ENCODE results near the gene ZNF76.

Gene ZNF76

GRCh38 chr6:35275744-35276260 lies 16.3 kb downstream of the ZNF76 start:
- Histone ChIP-seq H3K9ac (ENCODE audit: low read depth, low read length) (no peak overlapping the region), H3K4me3 (ENCODE audit: low read depth, low read length) (no peak overlapping the region), H3K4me1 (ENCODE audit: control insufficient read depth, insufficient read depth, low read length) (no peaks in the 10 kb centered on the region)

GRCh38 chr6:35278708-35279107 lies 19.2 kb downstream of the ZNF76 start:
- H3K4me1 ChIP-seq (ENCODE audit: control insufficient read depth, insufficient read depth, low read length), result no peaks in the 10 kb centered on the region
- H3K27me3 ChIP-seq (ENCODE audit: control insufficient read depth, insufficient read depth, low read length), result no peaks in the 10 kb centered on the region
- H3K36me3 ChIP-seq (ENCODE audit: control insufficient read depth, insufficient read depth, low read length), result peaks cover 2% of the 10 kb centered on the region
- no peaks in the 10 kb centered on the region for H3K9me3 ChIP-seq (ENCODE audit: control insufficient read depth, insufficient read depth, low read length)
- H3K4me3 ChIP-seq (ENCODE audit: low read depth, low read length), result no peak overlapping the region
- H3K9ac ChIP-seq (ENCODE audit: low read depth, low read length), result no peak overlapping the region

More at GRCh38 chr6:35275744-35276260, 16.3 kb downstream of the ZNF76 start:
- Histone ChIP-seq H3K36me3 (ENCODE audit: control insufficient read depth, insufficient read depth, low read length) (no peaks in the 10 kb centered on the region), H3K27me3 (ENCODE audit: control insufficient read depth, insufficient read depth, low read length) (no peaks in the 10 kb centered on the region), H3K9me3 (ENCODE audit: control insufficient read depth, insufficient read depth, low read length) (no peaks in the 10 kb centered on the region)

DNA sequence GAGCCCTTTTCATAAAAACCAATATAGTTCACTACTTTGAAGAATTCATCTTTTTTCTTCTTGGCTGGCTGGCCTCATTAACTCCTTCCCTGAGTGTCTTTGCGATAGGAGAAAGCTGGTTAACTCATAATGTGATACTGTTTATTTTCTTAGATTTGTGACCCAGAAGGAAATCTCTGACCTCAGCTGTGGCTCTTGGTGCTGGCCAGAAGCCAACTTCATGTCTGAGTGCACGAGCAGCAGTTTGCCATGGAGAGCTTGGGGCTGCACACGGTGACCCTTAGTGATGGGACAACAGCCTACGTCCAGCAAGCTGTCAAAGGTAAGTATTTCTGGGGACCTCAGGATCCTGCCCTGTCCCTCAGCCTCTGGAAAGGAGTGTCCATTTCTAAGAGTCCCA lies 21.4 kb downstream of the ZNF76 start:
- Histone ChIP-seq H3K9me3 (ENCODE audit: control insufficient read depth, insufficient read depth, low read length) (no peaks in the 10 kb centered on the region), H3K36me3 (ENCODE audit: control insufficient read depth, insufficient read depth, low read length) (peaks cover 5% of the 10 kb centered on the region), H3K9ac (ENCODE audit: low read depth, low read length) (no peak overlapping the region), H3K27me3 (ENCODE audit: control insufficient read depth, insufficient read depth, low read length) (no peaks in the 10 kb centered on the region), H3K4me1 (ENCODE audit: control insufficient read depth, insufficient read depth, low read length) (no peaks in the 10 kb centered on the region), H3K4me3 (ENCODE audit: low read depth, low read length) (no peak overlapping the region)

DNA sequence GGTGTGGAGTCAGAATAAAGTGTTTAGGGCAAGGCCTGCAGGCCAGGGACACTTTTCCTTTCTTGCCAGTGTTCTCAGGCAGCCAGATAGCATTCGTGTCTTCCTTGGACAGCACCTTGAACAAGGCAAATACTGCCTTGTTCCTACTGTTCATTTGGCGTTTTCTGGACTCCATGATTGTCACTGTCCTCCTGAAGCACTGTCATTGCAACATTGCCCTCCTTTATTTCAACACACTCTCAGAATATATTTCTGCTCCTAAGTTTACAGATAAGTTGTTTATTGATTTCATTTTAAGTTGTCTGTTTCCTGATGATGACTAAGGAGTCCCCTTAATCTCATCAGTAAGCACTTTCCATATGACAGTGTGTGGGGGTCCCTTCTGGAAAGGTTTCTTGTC lies 22.9 kb downstream of the ZNF76 start:
- Histone ChIP-seq H3K9me3 (ENCODE audit: control insufficient read depth, insufficient read depth, low read length) (no peaks in the 10 kb centered on the region), H3K4me1 (ENCODE audit: control insufficient read depth, insufficient read depth, low read length) (no peaks in the 10 kb centered on the region), H3K27me3 (ENCODE audit: control insufficient read depth, insufficient read depth, low read length) (no peaks in the 10 kb centered on the region), H3K36me3 (ENCODE audit: control insufficient read depth, insufficient read depth, low read length) (peaks cover 13% of the 10 kb centered on the region), H3K4me3 (ENCODE audit: low read depth, low read length) (no peak overlapping the region), H3K9ac (ENCODE audit: low read depth, low read length) (no peak overlapping the region)

DNA sequence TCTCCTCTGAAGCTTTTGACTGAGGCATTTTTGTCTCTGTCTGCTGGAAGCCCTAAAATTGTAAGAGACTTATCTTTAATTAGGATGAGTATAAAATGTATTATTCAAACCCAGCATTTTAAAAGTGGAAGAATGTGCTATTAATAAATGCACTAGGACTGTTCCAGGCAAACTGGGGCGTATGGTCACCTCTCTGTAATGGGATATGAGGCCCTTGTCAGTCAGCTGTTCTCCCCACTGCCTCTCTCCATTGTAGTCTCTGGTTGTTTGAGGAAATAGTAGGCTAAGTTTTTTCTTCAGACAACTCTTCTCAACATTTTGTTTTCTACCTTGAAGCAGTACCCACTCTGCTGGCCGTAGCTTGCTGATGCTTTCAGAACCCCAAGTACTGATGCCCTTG lies 23.8 kb downstream of the ZNF76 start:
- no peaks in the 10 kb centered on the region for H3K27me3 ChIP-seq (ENCODE audit: control insufficient read depth, insufficient read depth, low read length)
- H3K9me3 ChIP-seq (ENCODE audit: control insufficient read depth, insufficient read depth, low read length), result no peaks in the 10 kb centered on the region
- H3K36me3 ChIP-seq (ENCODE audit: control insufficient read depth, insufficient read depth, low read length), result peaks cover 16% of the 10 kb centered on the region
- H3K9ac ChIP-seq (ENCODE audit: low read depth, low read length), result no peak overlapping the region
- H3K4me3 ChIP-seq (ENCODE audit: low read depth, low read length), result no peak overlapping the region
- H3K4me1 ChIP-seq (ENCODE audit: control insufficient read depth, insufficient read depth, low read length), result no peaks in the 10 kb centered on the region

DNA sequence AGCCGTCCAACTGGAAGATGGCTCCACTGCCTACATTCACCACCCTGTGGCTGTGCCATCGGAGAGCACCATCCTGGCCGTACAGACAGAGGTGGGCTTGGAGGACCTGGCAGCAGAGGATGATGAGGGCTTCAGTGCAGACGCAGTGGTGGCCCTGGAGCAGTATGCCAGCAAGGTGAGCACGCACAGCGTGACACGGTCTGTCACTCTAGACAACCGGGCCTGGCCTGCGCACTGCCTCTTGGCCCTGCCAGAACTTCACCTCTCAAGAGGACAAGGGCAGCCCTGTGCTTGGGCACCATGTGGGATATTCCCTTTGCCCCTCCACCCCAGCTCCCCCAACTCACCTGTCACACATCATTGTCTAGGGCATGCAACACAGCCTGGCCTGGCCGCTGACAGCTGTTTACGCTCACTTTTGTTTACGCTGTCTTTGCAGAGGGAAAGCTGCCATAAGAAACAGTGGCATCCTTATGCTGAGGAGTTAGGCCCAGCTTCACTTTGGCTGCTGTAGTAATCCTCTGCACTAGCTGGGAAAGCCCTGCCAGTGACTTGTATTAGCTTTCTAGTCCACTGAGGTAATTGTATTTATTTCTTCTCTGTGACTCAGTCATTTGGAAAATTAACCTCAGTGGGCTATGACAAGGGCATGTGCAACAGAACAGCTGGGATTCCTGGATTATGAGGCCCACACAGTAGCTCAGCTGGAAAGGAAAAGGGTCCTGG lies 28.3 kb downstream of the ZNF76 start:
- H3K4me1 ChIP-seq (ENCODE audit: control insufficient read depth, insufficient read depth, low read length), result no peaks in the 10 kb centered on the region
- no peaks in the 10 kb centered on the region for H3K9me3 ChIP-seq (ENCODE audit: control insufficient read depth, insufficient read depth, low read length)
- peaks cover 24% of the 10 kb centered on the region for H3K36me3 ChIP-seq (ENCODE audit: control insufficient read depth, insufficient read depth, low read length)
- H3K27me3 ChIP-seq (ENCODE audit: control insufficient read depth, insufficient read depth, low read length), result no peaks in the 10 kb centered on the region
- no peak overlapping the region for H3K9ac ChIP-seq (ENCODE audit: low read depth, low read length)
- no peak overlapping the region for H3K4me3 ChIP-seq (ENCODE audit: low read depth, low read length)

DNA sequence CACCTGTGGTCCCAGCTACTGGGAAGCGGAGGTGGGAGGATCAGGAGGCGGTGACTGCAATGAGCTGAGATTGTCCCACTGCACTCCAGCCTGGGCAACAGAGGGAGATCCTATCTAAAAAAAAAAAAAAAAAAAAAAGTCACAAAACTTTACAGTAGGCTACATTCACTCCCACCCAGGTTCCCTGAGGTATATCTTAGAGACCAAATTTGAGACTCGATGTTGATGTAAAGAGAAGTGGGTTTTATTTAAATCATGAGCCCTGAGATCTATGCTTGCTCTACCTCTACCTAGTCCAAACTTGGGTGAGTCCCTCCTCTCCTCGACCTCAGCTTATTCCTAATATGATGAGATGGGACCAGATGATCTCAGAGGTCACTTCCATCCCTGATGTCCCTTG lies 29.3 kb downstream of the ZNF76 start:
- no peaks in the 10 kb centered on the region for H3K27me3 ChIP-seq (ENCODE audit: control insufficient read depth, insufficient read depth, low read length)
- no peaks in the 10 kb centered on the region for H3K4me1 ChIP-seq (ENCODE audit: control insufficient read depth, insufficient read depth, low read length)
- H3K9me3 ChIP-seq (ENCODE audit: control insufficient read depth, insufficient read depth, low read length), result no peaks in the 10 kb centered on the region
- H3K9ac ChIP-seq (ENCODE audit: low read depth, low read length), result no peak overlapping the region
- no peak overlapping the region for H3K4me3 ChIP-seq (ENCODE audit: low read depth, low read length)
- H3K36me3 ChIP-seq (ENCODE audit: control insufficient read depth, insufficient read depth, low read length), result peaks cover 21% of the 10 kb centered on the region

GRCh38 chr6:35291491-35291890 lies 32.0 kb downstream of the ZNF76 start:
- Histone ChIP-seq H3K27me3 (ENCODE audit: control insufficient read depth, insufficient read depth, low read length) (no peaks in the 10 kb centered on the region), H3K4me3 (ENCODE audit: low read depth, low read length) (no peak overlapping the region), H3K9ac (ENCODE audit: low read depth, low read length) (no peak overlapping the region), H3K36me3 (ENCODE audit: control insufficient read depth, insufficient read depth, low read length) (peaks cover 26% of the 10 kb centered on the region), H3K4me1 (ENCODE audit: control insufficient read depth, insufficient read depth, low read length) (no peaks in the 10 kb centered on the region), H3K9me3 (ENCODE audit: control insufficient read depth, insufficient read depth, low read length) (no peaks in the 10 kb centered on the region)

DNA sequence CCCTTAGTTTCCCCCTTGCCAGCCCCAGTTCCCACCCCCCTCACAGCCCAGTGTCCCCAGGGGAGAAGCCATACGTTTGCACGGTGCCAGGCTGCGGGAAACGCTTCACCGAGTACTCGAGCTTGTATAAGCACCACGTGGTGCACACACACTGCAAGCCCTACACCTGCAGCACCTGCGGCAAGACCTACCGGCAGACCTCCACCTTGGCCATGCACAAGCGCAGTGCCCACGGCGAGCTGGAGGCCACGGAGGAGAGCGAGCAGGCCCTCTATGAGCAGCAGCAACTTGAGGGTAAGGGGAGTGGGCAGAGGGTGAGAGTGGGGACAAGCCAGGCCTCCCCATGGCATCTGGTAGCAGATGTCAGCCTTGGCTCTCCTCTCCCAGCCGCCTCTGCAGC lies 33.0 kb downstream of the ZNF76 start:
- H3K27me3 ChIP-seq (ENCODE audit: control insufficient read depth, insufficient read depth, low read length), result no peaks in the 10 kb centered on the region
- H3K36me3 ChIP-seq (ENCODE audit: control insufficient read depth, insufficient read depth, low read length), result peaks cover 21% of the 10 kb centered on the region
- no peak overlapping the region for H3K4me3 ChIP-seq (ENCODE audit: low read depth, low read length)
- no peak overlapping the region for H3K9ac ChIP-seq (ENCODE audit: low read depth, low read length)
- no peaks in the 10 kb centered on the region for H3K9me3 ChIP-seq (ENCODE audit: control insufficient read depth, insufficient read depth, low read length)
- peaks cover 3% of the 10 kb centered on the region for H3K4me1 ChIP-seq (ENCODE audit: control insufficient read depth, insufficient read depth, low read length)

DNA sequence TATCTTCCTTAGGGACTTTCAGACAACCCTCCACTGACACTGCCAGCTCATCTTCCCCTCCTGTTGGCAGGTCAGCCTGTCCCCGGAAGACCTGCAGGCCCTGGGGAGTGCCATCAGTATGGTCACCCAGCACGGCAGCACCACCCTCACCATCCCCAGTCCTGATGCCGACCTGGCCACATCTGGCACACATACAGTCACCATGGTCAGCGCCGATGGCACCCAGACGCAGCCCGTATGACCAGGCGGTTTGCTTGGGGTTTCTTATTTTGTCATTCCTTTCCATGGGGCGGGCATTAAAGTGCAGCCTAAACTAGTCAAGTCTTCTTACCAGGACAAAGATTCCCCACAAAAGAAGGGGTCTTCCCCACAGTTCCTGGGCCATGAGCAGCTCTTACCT lies 34.1 kb downstream of the ZNF76 start:
- no peak overlapping the region for H3K9ac ChIP-seq (ENCODE audit: low read depth, low read length)
- H3K9me3 ChIP-seq (ENCODE audit: control insufficient read depth, insufficient read depth, low read length), result no peaks in the 10 kb centered on the region
- H3K27me3 ChIP-seq (ENCODE audit: control insufficient read depth, insufficient read depth, low read length), result no peaks in the 10 kb centered on the region
- peaks cover 6% of the 10 kb centered on the region for H3K4me1 ChIP-seq (ENCODE audit: control insufficient read depth, insufficient read depth, low read length)
- no peak overlapping the region for H3K4me3 ChIP-seq (ENCODE audit: low read depth, low read length)
- peaks cover 18% of the 10 kb centered on the region for H3K36me3 ChIP-seq (ENCODE audit: control insufficient read depth, insufficient read depth, low read length)

DNA sequence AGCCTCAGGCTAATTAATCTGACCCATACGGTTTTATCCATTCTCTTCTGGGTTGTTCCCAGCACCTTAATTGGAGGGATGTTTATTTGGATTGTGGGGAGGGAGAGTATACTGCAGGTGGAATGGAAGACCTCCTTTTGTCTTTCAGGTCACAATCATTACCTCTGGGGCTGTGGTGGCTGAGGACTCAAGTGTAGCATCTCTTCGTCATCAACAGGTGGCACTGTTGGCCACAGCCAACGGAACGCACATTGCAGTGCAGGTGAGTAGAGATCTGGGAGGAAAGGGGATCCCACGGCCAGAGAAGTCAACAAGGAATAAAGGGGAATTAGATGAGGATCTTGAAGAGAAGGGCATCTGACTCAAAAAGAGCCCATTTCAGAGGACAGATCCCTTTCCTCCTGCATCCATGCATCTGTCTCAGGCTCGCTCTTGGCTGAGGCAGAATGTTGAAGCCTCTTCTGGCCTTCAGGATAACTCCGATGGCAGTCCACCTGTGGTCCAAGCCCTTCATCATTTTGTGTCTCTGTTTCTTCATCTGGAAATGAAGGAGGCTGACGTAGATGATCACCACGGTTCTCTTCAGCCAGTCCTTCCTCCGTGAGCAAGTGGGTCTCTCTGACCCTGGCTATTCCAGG lies 34.9 kb downstream of the ZNF76 start:
- peaks cover 18% of the 10 kb centered on the region for H3K36me3 ChIP-seq (ENCODE audit: control insufficient read depth, insufficient read depth, low read length)
- H3K27me3 ChIP-seq (ENCODE audit: control insufficient read depth, insufficient read depth, low read length), result no peaks in the 10 kb centered on the region
- peaks cover 6% of the 10 kb centered on the region for H3K4me1 ChIP-seq (ENCODE audit: control insufficient read depth, insufficient read depth, low read length)
- H3K4me3 ChIP-seq (ENCODE audit: low read depth, low read length), result no peak overlapping the region
- no peak overlapping the region for H3K9ac ChIP-seq (ENCODE audit: low read depth, low read length)
- no peaks in the 10 kb centered on the region for H3K9me3 ChIP-seq (ENCODE audit: control insufficient read depth, insufficient read depth, low read length)

GRCh38 chr6:35295036-35295435 lies 35.5 kb downstream of the ZNF76 start:
- no peaks in the 10 kb centered on the region for H3K9me3 ChIP-seq (ENCODE audit: control insufficient read depth, insufficient read depth, low read length)
- no peaks in the 10 kb centered on the region for H3K27me3 ChIP-seq (ENCODE audit: control insufficient read depth, insufficient read depth, low read length)
- H3K36me3 ChIP-seq (ENCODE audit: control insufficient read depth, insufficient read depth, low read length), result peaks cover 18% of the 10 kb centered on the region
- H3K4me3 ChIP-seq (ENCODE audit: low read depth, low read length), result no peak overlapping the region
- peaks cover 6% of the 10 kb centered on the region for H3K4me1 ChIP-seq (ENCODE audit: control insufficient read depth, insufficient read depth, low read length)
- H3K9ac ChIP-seq (ENCODE audit: low read depth, low read length), result no peak overlapping the region

Measured in iPS-15b (cell line).